Aorta (tissue), 5 donors: ENCODE results near the gene PIM1. TPM values are rescaled to one million over a fixed set of nuclear protein-coding genes. Genes with fewer than 3 reads are reported as not detected.
"Not testable (repeated sequence)": the region's sequence is repeated elsewhere in the genome, so short reads cannot be mapped to it uniquely, and the experiment has no call there.

Experiments
- ATAC-seq: fragments of 200-7000 bp; cut with Tn5 transposase; one replicate; pipeline ENCODE4 v1.9.1; 2022; ENCODE audit warnings: moderate library complexity; ENCODE audit not compliant: low FRiP score
- DNase-seq, 2 donors: peaks; one replicate each; pipeline ENCODE4 v3.0.0-alpha.2; 2020
- H3K27ac ChIP-seq, 2 donors: one replicate each; pipeline ENCODE4 v1.5.1; 2013; ENCODE audit warnings: low read length in 2 of 2, mild to moderate bottlenecking in 2 of 2, moderate library complexity in 2 of 2, control low read depth in 1 of 2, inconsistent platforms in 1 of 2, low read depth in 1 of 2
- H3K27me3 ChIP-seq, 2 donors: one replicate each; pipeline ENCODE4 v1.6.1; 2013; ENCODE audit warnings: control low read depth in 1 of 2, low read length in 1 of 2, mild to moderate bottlenecking in 1 of 2, moderate library complexity in 1 of 2; ENCODE audit not compliant: insufficient read depth in 2 of 2, control insufficient read depth in 1 of 2
- H3K36me3 ChIP-seq, 2 donors: one replicate each; pipeline ENCODE4 v1.6.1; 2013; ENCODE audit warnings: control low read depth in 1 of 2, low read length in 1 of 2, mild to moderate bottlenecking in 1 of 2; ENCODE audit not compliant: insufficient read depth in 2 of 2, control insufficient read depth in 1 of 2
- H3K4me1 ChIP-seq, 2 donors: one replicate each; pipeline ENCODE4 v1.6.1; 2013; ENCODE audit warnings: low read length in 2 of 2, control low read depth in 1 of 2, mild to moderate bottlenecking in 1 of 2, moderate library complexity in 1 of 2; ENCODE audit not compliant: insufficient read depth in 2 of 2, control insufficient read depth in 1 of 2
- H3K4me3 ChIP-seq, 2 donors: one replicate each; pipeline ENCODE4 v1.5.1; 2013; ENCODE audit warnings: low read length in 2 of 2, control low read depth in 1 of 2, mild to moderate bottlenecking in 1 of 2
- H3K9me3 ChIP-seq: one replicate; pipeline ENCODE4 v1.6.1; 2013; ENCODE audit warnings: mild to moderate bottlenecking, low read length; ENCODE audit not compliant: control insufficient read depth
- WGBS, 2 donors: extraction: QIAGEN DNeasy Blood & Tissue Kit; methylation state at CpG; one replicate each; pipeline ENCODE4 v1.1.7; 2013; 5-methylcytosine and 5-hydroxymethylcytosine counted together
- intact Hi-C, 2 donors: fragments of 100-400 bp; cut with DNase I; formaldehyde crosslinking; loops; one replicate each; pipeline versions ENCODE4 v1.14.2 to v1.15.0; 2022
- polyA plus RNA-seq, 2 donors: library from polyadenylated mRNA; stranded (reverse); fragments of 200-250 nt; gene quantifications; one replicate each; pipeline ENCODE4 v1.2.3, GENCODE V29; 2013
- total RNA-seq, 2 donors: library from RNA; stranded (reverse); fragmentation: NEBNext Ultra II Directional; extraction: Animal tissue kit (Norgen Biotek cat#: 25700); gene quantifications; one replicate each; pipeline ENCODE4 v1.2.1, GENCODE V29; 2021
- donor health status: healthy with polysubstance abuse.
- donor health status: Bipolar disorder and iron deficiency.
- donor health status: DM: no; HTN: no; CAD: no.
- donor health status: DM: no; HTN: no; CAD: no.
- donor health status: DM: yes; HTN: yes; CAD: no.

PIM1 gene
- total and polyA plus RNA-seq, 4 donors: 17.2 to 54.2 (median 33.7) TPM

- ATAC-seq: no peak
- H3K36me3 ChIP-seq: no peaks in the 10 kb centered on the region
- no peak overlapping the region for H3K4me3 ChIP-seq
- no peaks in the 10 kb centered on the region for H3K4me1 ChIP-seq
- no peaks in the 10 kb centered on the region for H3K9me3 ChIP-seq
- H3K27ac ChIP-seq: no peak overlapping the region
- WGBS, 2 donors: 49 to 50% methylated on average over 2 of the region's 2 CpGs
- DNase-seq: no peak
- no peaks in the 10 kb centered on the region for H3K27me3 ChIP-seq
- intact Hi-C loops: no loop called here
Observed at GRCh38 chr6:37188962-37189510, 19.1 kb downstream of the PIM1 start.

- intact Hi-C loops: no loop called here
- Histone ChIP-seq H3K36me3 (no peaks in the 10 kb centered on the region), H3K27me3 (no peaks in the 10 kb centered on the region), H3K9me3 (no peaks in the 10 kb centered on the region), H3K4me3 (no peak overlapping the region), H3K4me1 (no peaks in the 10 kb centered on the region), H3K27ac (no peak overlapping the region)
- ATAC-seq (no peak), DNase-seq (no peak)
- WGBS, 2 donors: 67 to 71% methylated on average over 1 of the region's 1 CpG
Observed at GRCh38 chr6:37190159-37190535, 20.2 kb downstream of the PIM1 start.

GRCh38 chr6:37192666-37193065, 22.7 kb downstream of the PIM1 start:
- ATAC-seq (no peak), DNase-seq (no peak)
- 98% methylated on average over 3 of the region's 3 CpGs for WGBS, 2 donors
- Histone ChIP-seq H3K27ac (no peak overlapping the region), H3K27me3 (no peaks in the 10 kb centered on the region), H3K4me1 (no peaks in the 10 kb centered on the region), H3K9me3 (no peaks in the 10 kb centered on the region), H3K4me3 (no peak overlapping the region), H3K36me3 (no peaks in the 10 kb centered on the region)
- intact Hi-C loops: no loop called here

- WGBS, 2 donors: 100% methylated on average over 1 of the region's 1 CpG; no CpG with 5 or more reads in 1 of the 2 donors
- intact Hi-C loops, ATAC-seq, H3K4me1 ChIP-seq, DNase-seq, H3K27ac ChIP-seq, H3K4me3 ChIP-seq, H3K36me3 ChIP-seq, H3K9me3 ChIP-seq, H3K27me3 ChIP-seq: not testable (repeated sequence)
Observed at GRCh38 chr6:37194886-37195285, 24.9 kb downstream of the PIM1 start.

GRCh38 chr6:37196451-37196850, 26.5 kb downstream of the PIM1 start:
- WGBS, 2 donors: 92% methylated on average over 4 of the region's 4 CpGs
- DNase-seq, H3K4me1 ChIP-seq, H3K27me3 ChIP-seq, intact Hi-C loops, H3K36me3 ChIP-seq, H3K9me3 ChIP-seq, ATAC-seq, H3K27ac ChIP-seq, H3K4me3 ChIP-seq: not testable (repeated sequence)

GRCh38 chr6:37200085-37200484, 30.1 kb downstream of the PIM1 start:
- DNase-seq: no peak
- Histone ChIP-seq H3K4me1 (no peaks in the 10 kb centered on the region), H3K9me3 (no peaks in the 10 kb centered on the region), H3K27ac (no peak overlapping the region), H3K4me3 (no peak overlapping the region), H3K36me3 (no peaks in the 10 kb centered on the region), H3K27me3 (peaks cover 0 to 2% of the 10 kb centered on the region in 2 donors)
- intact Hi-C loops: loop anchor here in 1 of 2 donors (10.0 kb wide), 1 partner anchor 145 kb away; no protein-coding TSS in a partner anchor
- ATAC-seq: no peak
- 57 to 67% methylated on average over 5 of the region's 5 CpGs for WGBS, 2 donors

- DNase-seq: no peak
- H3K36me3 ChIP-seq: no peaks in the 10 kb centered on the region
- H3K27me3 ChIP-seq: peaks cover 0 to 2% of the 10 kb centered on the region in 2 donors
- H3K9me3 ChIP-seq: no peaks in the 10 kb centered on the region
- H3K4me1 ChIP-seq: no peaks in the 10 kb centered on the region
- no peak overlapping the region for H3K27ac ChIP-seq
- intact Hi-C loops: loop anchor here in 1 of 2 donors (10.0 kb wide), 1 partner anchor 147 kb away; no protein-coding TSS in a partner anchor
- WGBS, 2 donors: 80 to 88% methylated on average over 1 of the region's 1 CpG
- ATAC-seq: no peak
- no peak overlapping the region for H3K4me3 ChIP-seq
Observed at GRCh38 chr6:37201726-37202125, 31.8 kb downstream of the PIM1 start.

GRCh38 chr6:37202788-37203491, 33.0 kb downstream of the PIM1 start:
- H3K27me3 ChIP-seq: peaks cover 0 to 2% of the 10 kb centered on the region in 2 donors
- ATAC-seq (no peak), DNase-seq (no peak)
- H3K4me3 ChIP-seq: no peak overlapping the region
- intact Hi-C loops: loop anchor here in 1 of 2 donors (10.0 kb wide), 1 partner anchor 148 kb away; no protein-coding TSS in a partner anchor
- 74 to 80% methylated on average over 7 of the region's 7 CpGs for WGBS, 2 donors
- no peak overlapping the region for H3K27ac ChIP-seq
- no peaks in the 10 kb centered on the region for H3K9me3 ChIP-seq
- no peaks in the 10 kb centered on the region for H3K36me3 ChIP-seq
- H3K4me1 ChIP-seq: no peaks in the 10 kb centered on the region
